ENCODE measurements around the gene B4GALT7. TPM values are rescaled to one million over a fixed set of nuclear protein-coding genes. Genes with fewer than 3 reads are reported as not detected.
"Not testable (repeated sequence)": the region's sequence is repeated elsewhere in the genome, so short reads cannot be mapped to it uniquely, and the experiment has no call there.

Gene B4GALT7
- total RNA-seq, 2 experiments from 2014 or later, result 17.3 to 19.5 TPM

- Mint-ChIP-seq H3K27me3 (ENCODE audit: low read depth) (no peaks in the 10 kb centered on the region), H3K4me3 (no peak overlapping the region), H3K27ac (no peak overlapping the region), H3K4me1 (ENCODE audit: low read depth) (no peaks in the 10 kb centered on the region), H3K36me3 (ENCODE audit: low read depth) (peaks cover 72% of the 10 kb centered on the region), H3K9me3 (ENCODE audit: insufficient read depth) (no peaks in the 10 kb centered on the region)
- ATAC-seq, result no peak
- POLR2A ChIA-PET, result no interaction called here
- no peak for DNase-seq
- CTCF ChIA-PET, result no interaction called here
These were observed 20.6 kb downstream of the B4GALT7 start for GRCh38 chr5:177620560-177620959.

DNA sequence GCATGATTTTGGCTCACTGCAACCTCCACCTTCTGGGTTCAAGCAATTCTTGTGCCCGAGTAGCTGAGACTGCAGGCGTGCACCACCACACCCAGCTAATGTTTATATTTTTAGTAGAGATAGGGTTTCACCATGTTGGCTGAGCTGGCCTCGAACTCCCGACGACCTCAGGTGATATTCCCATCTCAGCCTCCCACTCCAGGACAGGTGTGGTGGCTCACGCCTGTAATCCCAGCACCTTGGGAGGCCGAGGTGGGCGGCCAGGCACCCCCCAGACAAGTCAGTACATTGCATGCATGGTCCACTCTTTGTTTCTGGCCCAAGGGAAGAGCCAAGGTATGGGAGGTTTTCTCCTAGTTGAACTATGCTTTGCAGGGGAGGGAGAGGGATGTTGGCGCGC is 24.2 kb downstream of the B4GALT7 start:
- CTCF ChIA-PET; H3K4me3 Mint-ChIP-seq; H3K4me1 Mint-ChIP-seq (ENCODE audit: low read depth); POLR2A ChIA-PET; H3K27ac Mint-ChIP-seq; H3K27me3 Mint-ChIP-seq (ENCODE audit: low read depth); DNase-seq; ATAC-seq; H3K9me3 Mint-ChIP-seq (ENCODE audit: insufficient read depth): not testable (repeated sequence)
- peaks cover 52% of the 10 kb centered on the region for H3K36me3 Mint-ChIP-seq (ENCODE audit: low read depth)

- H3K36me3 Mint-ChIP-seq (ENCODE audit: low read depth), result peaks cover 16% of the 10 kb centered on the region
- H3K27ac Mint-ChIP-seq; H3K4me3 Mint-ChIP-seq; DNase-seq; H3K9me3 Mint-ChIP-seq (ENCODE audit: insufficient read depth); ATAC-seq; H3K4me1 Mint-ChIP-seq (ENCODE audit: low read depth); H3K27me3 Mint-ChIP-seq (ENCODE audit: low read depth); CTCF ChIA-PET; POLR2A ChIA-PET: not testable (repeated sequence)
These were observed 30.3 kb downstream of the B4GALT7 start for GRCh38 chr5:177630186-177630585.

DNA sequence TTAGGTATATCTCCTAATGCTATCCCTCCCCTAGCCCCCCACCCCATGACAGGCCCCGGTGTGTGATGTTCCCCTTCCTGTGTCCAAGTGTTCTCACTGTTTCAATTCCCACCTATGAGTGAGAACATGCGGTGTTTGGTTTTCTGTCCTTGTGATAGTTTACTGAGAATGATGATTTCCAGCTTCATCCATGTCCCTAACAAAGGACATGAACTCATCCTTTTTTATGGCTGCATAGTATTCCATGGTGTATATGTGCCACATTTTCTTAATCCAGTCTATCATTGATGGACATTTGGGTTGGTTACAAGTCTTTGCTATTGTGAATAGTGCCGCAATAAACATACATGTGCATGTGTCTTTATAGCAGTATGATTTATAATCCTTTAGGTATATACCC is 35.0 kb downstream of the B4GALT7 start:
- H3K4me1 Mint-ChIP-seq (ENCODE audit: low read depth); H3K4me3 Mint-ChIP-seq; DNase-seq; H3K9me3 Mint-ChIP-seq (ENCODE audit: insufficient read depth); ATAC-seq; CTCF ChIA-PET; H3K27me3 Mint-ChIP-seq (ENCODE audit: low read depth); H3K27ac Mint-ChIP-seq; POLR2A ChIA-PET: not testable (repeated sequence)
- peaks cover 13% of the 10 kb centered on the region for H3K36me3 Mint-ChIP-seq (ENCODE audit: low read depth)

DNA sequence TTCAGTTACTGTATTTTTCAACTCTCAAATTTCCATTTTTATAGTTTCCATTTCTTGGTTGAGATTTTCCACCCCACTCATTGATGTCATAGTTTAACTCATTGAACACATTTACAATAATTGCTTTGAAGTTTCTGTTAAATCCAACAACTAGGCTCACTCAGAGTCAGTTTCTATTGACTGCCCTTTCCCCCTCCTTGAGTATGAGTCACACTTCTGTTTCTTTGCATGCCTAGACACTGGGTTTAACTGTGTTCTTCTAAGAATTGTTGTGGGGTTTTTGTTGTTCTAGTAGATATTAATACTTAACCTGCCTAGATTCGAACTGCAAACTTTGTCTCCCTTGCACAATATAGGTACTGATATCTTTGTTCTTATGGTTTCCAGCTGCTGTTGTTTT is 45.5 kb downstream of the B4GALT7 start:
- peaks cover 18% of the 10 kb centered on the region for H3K36me3 Mint-ChIP-seq (ENCODE audit: low read depth)
- H3K27ac Mint-ChIP-seq; POLR2A ChIA-PET; DNase-seq; CTCF ChIA-PET; H3K27me3 Mint-ChIP-seq (ENCODE audit: low read depth); H3K9me3 Mint-ChIP-seq (ENCODE audit: insufficient read depth); H3K4me1 Mint-ChIP-seq (ENCODE audit: low read depth); H3K4me3 Mint-ChIP-seq; ATAC-seq: not testable (repeated sequence)

DNA sequence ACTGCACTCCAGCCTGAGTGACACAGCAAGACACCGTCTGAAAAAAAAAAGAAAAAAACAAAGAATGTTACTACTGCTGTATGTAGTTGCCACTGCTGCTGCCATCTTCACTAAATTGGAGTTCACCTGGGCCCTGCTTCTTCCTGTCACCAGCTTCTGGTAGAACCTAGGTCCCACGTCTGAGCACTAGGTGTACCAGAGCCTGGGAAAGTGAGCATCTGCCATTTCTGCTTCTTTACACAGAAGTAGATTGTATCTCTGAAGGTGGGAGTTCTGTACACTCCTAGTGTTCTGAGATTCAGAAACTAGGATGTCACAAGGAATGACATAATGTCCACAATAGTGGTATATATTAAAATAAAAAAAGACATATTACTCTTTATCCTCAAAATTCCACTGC is 51.3 kb downstream of the B4GALT7 start:
- H3K4me3 Mint-ChIP-seq; DNase-seq; H3K27ac Mint-ChIP-seq; H3K27me3 Mint-ChIP-seq (ENCODE audit: low read depth); H3K4me1 Mint-ChIP-seq (ENCODE audit: low read depth); CTCF ChIA-PET; POLR2A ChIA-PET; ATAC-seq; H3K9me3 Mint-ChIP-seq (ENCODE audit: insufficient read depth): not testable (repeated sequence)
- H3K36me3 Mint-ChIP-seq (ENCODE audit: low read depth), result peaks cover 14% of the 10 kb centered on the region

GRCh38 chr5:177657846-177658245 is 57.9 kb downstream of the B4GALT7 start:
- CTCF ChIA-PET; H3K27me3 Mint-ChIP-seq (ENCODE audit: low read depth); POLR2A ChIA-PET; H3K27ac Mint-ChIP-seq; H3K9me3 Mint-ChIP-seq (ENCODE audit: insufficient read depth); H3K4me3 Mint-ChIP-seq; ATAC-seq; DNase-seq; H3K4me1 Mint-ChIP-seq (ENCODE audit: low read depth): not testable (repeated sequence)
- H3K36me3 Mint-ChIP-seq (ENCODE audit: low read depth), result peaks cover 10% of the 10 kb centered on the region

GRCh38 chr5:177658542-177658941 is 58.6 kb downstream of the B4GALT7 start:
- CTCF ChIA-PET; DNase-seq; H3K9me3 Mint-ChIP-seq (ENCODE audit: insufficient read depth); ATAC-seq; POLR2A ChIA-PET; H3K4me3 Mint-ChIP-seq; H3K4me1 Mint-ChIP-seq (ENCODE audit: low read depth); H3K27ac Mint-ChIP-seq; H3K27me3 Mint-ChIP-seq (ENCODE audit: low read depth): not testable (repeated sequence)
- H3K36me3 Mint-ChIP-seq (ENCODE audit: low read depth), result peaks cover 12% of the 10 kb centered on the region

Other genes with a start within 250 kb of the B4GALT7 start
- 100 to 1,000 TPM; 119 to 127 TPM for gene LMAN2, start 248.5 kb upstream of the B4GALT7 start, total RNA-seq
- 100 to 1,000 TPM; 112 to 117 TPM for gene RGS14, start 242.2 kb upstream of the B4GALT7 start, total RNA-seq
- gene SLC34A1, start 215.7 kb upstream of the B4GALT7 start, total RNA-seq, result 1 to 10 TPM; 2.0 to 2.1 TPM
- gene PFN3, start 199.5 kb upstream of the B4GALT7 start, total RNA-seq, result not detected
- 1 to 10 TPM; 3.2 to 3.5 TPM for gene F12, start 190.6 kb upstream of the B4GALT7 start, total RNA-seq
- 100 to 1,000 TPM; 206 to 213 TPM for gene GRK6, start 173.5 kb upstream of the B4GALT7 start, total RNA-seq
- gene PRR7, start 153.3 kb upstream of the B4GALT7 start, total RNA-seq, result 10 to 100 TPM in 1 of 2 experiments, 1 to 10 TPM in 1; 9.8 to 11.6 TPM
- 100 to 1,000 TPM in 1 of 2 experiments, 10 to 100 TPM in 1; 92.9 to 104 TPM for gene DBN1, start 126.5 kb upstream of the B4GALT7 start, total RNA-seq
- gene PDLIM7, start 102.5 kb upstream of the B4GALT7 start, total RNA-seq, result 10 to 100 TPM; 62.5 to 67.3 TPM
- gene DOK3, start 90.3 kb upstream of the B4GALT7 start, total RNA-seq, result 1 to 10 TPM; 7.3 to 7.8 TPM
- gene DDX41, start 83.2 kb upstream of the B4GALT7 start, total RNA-seq, result 100 to 1,000 TPM; 135 to 149 TPM
- 100 to 1,000 TPM in 1 of 2 experiments, 10 to 100 TPM in 1; 95.8 to 105 TPM for gene FAM193B, start 45.6 kb upstream of the B4GALT7 start, total RNA-seq
- 100 to 1,000 TPM; 104 to 109 TPM for gene TMED9, start 7.9 kb upstream of the B4GALT7 start, total RNA-seq
- 10 to 100 TPM; 10.4 to 14.3 TPM for gene FAM153A, start 182.8 kb downstream of the B4GALT7 start, total RNA-seq